COLO668 (cell line): ENCODE measurements around the gene RPS13.
"Not testable (repeated sequence)": the region's sequence is repeated elsewhere in the genome, so short reads cannot be mapped to it uniquely, and the experiment has no call there.

Experiments
- DNase-seq: peaks from one replicate; lab custom pipeline; 2025; ENCODE audit not compliant: unreplicated experiment; lab: John Stamatoyannopoulos, UW

The RPS13 gene

GRCh38 chr11:17077520-17078401 lies at the start of gene RPS13:
Gene RPS13, minus strand, starts transcription at chr11:17077667. Its CDS starts 26 bp downstream, at chr11:17077641.
- peak; percentile 98 for DNase-seq

- no peak for DNase-seq
Measured at GRCh38 chr11:17121981-17122380, 44.5 kb upstream of the RPS13 start.

- DNase-seq: no peak
Measured at GRCh38 chr11:17117262-17117661, 39.8 kb upstream of the RPS13 start.

- DNase-seq: no peak
Measured at GRCh38 chr11:17116117-17116516, 38.6 kb upstream of the RPS13 start.

GRCh38 chr11:17107745-17108144 lies 30.3 kb upstream of the RPS13 start:
- DNase-seq: not testable (repeated sequence)

GRCh38 chr11:17105404-17106040 lies 28.1 kb upstream of the RPS13 start:
- DNase-seq: not testable (repeated sequence)

GRCh38 chr11:17102462-17102861 lies 25.0 kb upstream of the RPS13 start:
- no peak for DNase-seq

- no peak for DNase-seq
Measured at GRCh38 chr11:17098658-17099057, 21.2 kb upstream of the RPS13 start.

GRCh38 chr11:17098038-17098437 lies 20.6 kb upstream of the RPS13 start:
- DNase-seq: no peak

- DNase-seq: not testable (repeated sequence)
Measured at GRCh38 chr11:17085976-17086375, 8.5 kb upstream of the RPS13 start.

- no peak for DNase-seq
Measured at GRCh38 chr11:17077240-17077519, 287 bp downstream of the RPS13 start.

- DNase-seq: no peak
Measured at GRCh38 chr11:17076517-17077239, 789 bp downstream of the RPS13 start.

- DNase-seq: no peak
Measured at GRCh38 chr11:17075506-17075905, 2.0 kb downstream of the RPS13 start.

GRCh38 chr11:17073370-17074027 lies 4.0 kb downstream of the RPS13 start:
- DNase-seq: no peak

- no peak for DNase-seq
Measured at GRCh38 chr11:17067417-17067816, 10.1 kb downstream of the RPS13 start.

- DNase-seq: no peak
Measured at GRCh38 chr11:17066691-17067090, 10.8 kb downstream of the RPS13 start.

GRCh38 chr11:17063171-17064002 lies 14.1 kb downstream of the RPS13 start:
- peak; percentile 64 for DNase-seq

GRCh38 chr11:17051146-17051545 lies 26.3 kb downstream of the RPS13 start:
- DNase-seq: not testable (repeated sequence)

- DNase-seq: not testable (repeated sequence)
Measured at GRCh38 chr11:17048491-17048890, 29.0 kb downstream of the RPS13 start.

GRCh38 chr11:17046690-17047089 lies 30.8 kb downstream of the RPS13 start:
- DNase-seq: no peak
